ENCODE measurements around the gene IGFBP1. TPM values are rescaled to one million over a fixed set of nuclear protein-coding genes. Genes with fewer than 3 reads are reported as not detected.

Gene IGFBP1
- total and polyA plus RNA-seq, 2 of the 13 experiments (the other 11 are each of a cell fraction or from before 2014, with no cell fraction given), result 5.4 to 885 TPM

- TF ChIP-seq BCL6 (CRISPR knock-in tag; IDR thresholded peaks at IDR 0.05), result no peak; the same call in 1 of the 2 replicates
- no peak for TF ChIP-seq RORA (CRISPR knock-in tag; IDR thresholded peaks at IDR 0.05)
- TF ChIP-seq SNAI1 (CRISPR knock-in tag; IDR thresholded peaks at IDR 0.05; ENCODE audit: borderline replicate concordance), result no peak
- no peak for TF ChIP-seq RARG (CRISPR knock-in tag; IDR thresholded peaks at IDR 0.05; ENCODE audit: low read depth)
- no peak for TF ChIP-seq ZNF839 (CRISPR knock-in tag; IDR thresholded peaks at IDR 0.05; ENCODE audit: borderline replicate concordance)
- no peak for TF ChIP-seq CREBL2 (CRISPR knock-in tag; IDR thresholded peaks at IDR 0.05; ENCODE audit: borderline replicate concordance)
- TF ChIP-seq ZNF703 (CRISPR knock-in tag; IDR thresholded peaks at IDR 0.05; ENCODE audit: borderline replicate concordance), result no peak
These were observed 692 bp downstream of the IGFBP1 start (continued) for GRCh38 chr7:45888993-45889366.

GRCh38 chr7:45889367-45890067 is 1.2 kb downstream of the IGFBP1 start:
- no TSS peak for BruUV-seq (replicated peaks)
- peak overlapping the region; percentile 61 to 89 (median 84) for H3K4me3 ChIP-seq (replicated peaks in 1 of 3; ENCODE audit: insufficient read depth in 1 of 3, low read depth in 2 of 3, low read length in 3 of 3)
- H3K79me2 ChIP-seq (ENCODE audit: insufficient read depth, low read length), result peaks cover 12% of the 10 kb centered on the region
- H3K4me2 ChIP-seq (ENCODE audit: low read depth, low read length), result peak overlapping the region; percentile 98
- in situ Hi-C loops (cut with HindIII; ENCODE audit: extremely low pct_ligation_motif_present, low pct_unique_long_range_greater_than_20kb), result loop anchor here (5.0 kb wide), 1 partner anchor 83 kb away; no protein-coding TSS in a partner anchor
- FAIRE-seq (no peak), ATAC-seq (no peak), DNase-seq (ENCODE audit: low spot score) (no peak)
- peaks cover 73% of the 10 kb centered on the region for H3K4me1 ChIP-seq (ENCODE audit: insufficient read depth, low read length)
- 39% methylated on average over 8 of the region's 8 CpGs for WGBS (ENCODE audit: low lambda C conversion rate)
- H3K9me3 ChIP-seq (ENCODE audit: low read length), result no peaks in the 10 kb centered on the region
- peaks cover 40% of the 10 kb centered on the region for H4K20me1 ChIP-seq (ENCODE audit: insufficient read depth, low read length)
- H2AFZ ChIP-seq (ENCODE audit: low read length), result no peak overlapping the region
- H3K27me3 ChIP-seq (ENCODE audit: control insufficient read depth in 1 of 2, insufficient read depth in 2 of 2, low read length in 2 of 2), result no peaks in the 10 kb centered on the region; a peak in 1 of 5 replicates
- intact Hi-C loops (cut with micrococcal nuclease; ENCODE audit: unreplicated experiment), result no loop called here
- peak overlapping the region; percentile 95 for H3K9ac ChIP-seq (ENCODE audit: insufficient read depth, low read depth, low read length)
- POLR2A ChIA-PET, result interaction anchor here (1.0 to 7.2 kb wide), 10 partner anchors 8 to 1582 kb away, joined by 3 to 118 read pairs (median 12); partner anchors contain the start of gene CCDC201
- peaks cover 0 to 19% of the 10 kb centered on the region in 2 experiments; a peak in 4 of 5 replicates for H3K36me3 ChIP-seq (replicated peaks in 1 of 2; ENCODE audit: control insufficient read depth in 1 of 2, insufficient read depth in 2 of 2, low read length in 2 of 2)
- CTCF ChIA-PET (ENCODE audit: low intra/inter-chr PET ratio, low total read pairs), result interaction anchor here (0.8 kb wide), 1 partner anchor 26 kb away, joined by 3 read pairs; no protein-coding TSS in a partner anchor
- peak overlapping the region; percentile 99 for H3K27ac ChIP-seq (ENCODE audit: extremely low read length, insufficient read depth, low read length)
- 0 out of 2 replicates have a peak, but pooled peaks have one; percentile 22 for TF ChIP-seq POLR2AphosphoS2 (IDR thresholded peaks at IDR 0.05; ENCODE audit: low read depth, low read length)
- peak; percentile 88; the same call in 1 of the 2 replicates for TF ChIP-seq ATF6 (CRISPR knock-in tag; conservative IDR thresholded peaks at IDR 0.05)
- peak; percentile 8 for TF ChIP-seq DBP (CRISPR knock-in tag; IDR thresholded peaks at IDR 0.05; ENCODE audit: not compliant biosample characterization)
- TF ChIP-seq ATF4 (CRISPR knock-in tag; IDR thresholded peaks at IDR 0.05), result 0 out of 4 replicates have a peak, but pooled peaks of 1 of the 2 experiments have one; percentile 5
- no peak for TF ChIP-seq MTA3 (CRISPR knock-in tag; IDR thresholded peaks at IDR 0.05)
- TF ChIP-seq ZNF225 (CRISPR knock-in tag; IDR thresholded peaks at IDR 0.05), result 0 out of 2 replicates have a peak, but pooled peaks have one; percentile 3
- no peak for TF ChIP-seq CHD2 (IDR thresholded peaks at IDR 0.05; ENCODE audit: low read depth, low read length)
- peak; percentile 79; the same call in 1 of the 2 replicates for TF ChIP-seq ZNF337 (CRISPR knock-in tag; IDR thresholded peaks at IDR 0.05; ENCODE audit: borderline replicate concordance, low read depth)

All from HepG2 (cell line).